HG03039 (cell line): ENCODE measurements around the gene IFT52.
A peak's percentile ranks its signal among the peaks of the same experiment; 100 is the strongest.
"Not testable (repeated sequence)": the region's sequence is repeated elsewhere in the genome, so short reads cannot be mapped to it uniquely, and the experiment has no call there.

ENCODE experiments used
- ATAC-seq: cut with Tn5 transposase; IDR thresholded peaks from one replicate; pipeline ENCODE4 v1.9.1; 2021; ENCODE audit warnings: mild to moderate bottlenecking, moderate library complexity; ENCODE audit not compliant: unreplicated experiment

The IFT52 gene

GRCh38 chr20:43642548-43642947 lies 51.8 kb downstream of the IFT52 start:
- ATAC-seq: no peak

- no peak for ATAC-seq
These were observed 60.3 kb downstream of the IFT52 start for GRCh38 chr20:43650997-43651525.

GRCh38 chr20:43651650-43652184 lies 61.0 kb downstream of the IFT52 start:
- ATAC-seq: not testable (repeated sequence)

- no peak for ATAC-seq
These were observed 63.2 kb downstream of the IFT52 start for GRCh38 chr20:43653966-43654365.

GRCh38 chr20:43655176-43655575 lies 64.4 kb downstream of the IFT52 start:
- not testable (repeated sequence) for ATAC-seq

GRCh38 chr20:43655937-43656336 lies 65.2 kb downstream of the IFT52 start:
- ATAC-seq: no peak

- no peak for ATAC-seq
These were observed 67.5 kb downstream of the IFT52 start for GRCh38 chr20:43658069-43658722.

- no peak for ATAC-seq
These were observed 68.1 kb downstream of the IFT52 start for GRCh38 chr20:43658723-43659419.

- ATAC-seq: no peak
These were observed 72.4 kb downstream of the IFT52 start for GRCh38 chr20:43662943-43663655.

- ATAC-seq: no peak
These were observed 74.9 kb downstream of the IFT52 start for GRCh38 chr20:43665466-43666176.

- ATAC-seq: no peak
These were observed 75.9 kb downstream of the IFT52 start, which contains the start of gene MYBL2 for GRCh38 chr20:43666376-43667328. Gene MYBL2, plus strand, starts transcription at chr20:43667114. Its CDS starts 170 bp downstream, at chr20:43667284.

- no peak for ATAC-seq
These were observed 76.8 kb downstream of the IFT52 start for GRCh38 chr20:43667341-43668132.

- ATAC-seq: no peak
These were observed 78.6 kb downstream of the IFT52 start for GRCh38 chr20:43669332-43669731.

- ATAC-seq: no peak
These were observed 79.7 kb downstream of the IFT52 start for GRCh38 chr20:43670423-43670822.

- ATAC-seq: no peak
These were observed 85.6 kb downstream of the IFT52 start for GRCh38 chr20:43676368-43676767.

- ATAC-seq: no peak
These were observed 90.2 kb downstream of the IFT52 start for GRCh38 chr20:43680981-43681380.

- ATAC-seq: peak; percentile 22
These were observed 90.8 kb downstream of the IFT52 start for GRCh38 chr20:43681468-43681942.

- peak; percentile 85 for ATAC-seq
These were observed 91.3 kb downstream of the IFT52 start for GRCh38 chr20:43681991-43682410.

GRCh38 chr20:43682446-43682845 lies 91.7 kb downstream of the IFT52 start:
- peak; percentile 25 for ATAC-seq
